GM12801 (cell line): ENCODE measurements around the gene PHACTR1.

Experiments
- TF ChIP-seq, protein P1 (sequence below): IDR thresholded peaks from one replicate; pipeline ENCODE4 v1.5.1; 2011; ENCODE audit warnings: control low read depth; ENCODE audit not compliant: insufficient read length; ENCODE audit errors: extremely low read depth

PHACTR1 gene

DNA sequence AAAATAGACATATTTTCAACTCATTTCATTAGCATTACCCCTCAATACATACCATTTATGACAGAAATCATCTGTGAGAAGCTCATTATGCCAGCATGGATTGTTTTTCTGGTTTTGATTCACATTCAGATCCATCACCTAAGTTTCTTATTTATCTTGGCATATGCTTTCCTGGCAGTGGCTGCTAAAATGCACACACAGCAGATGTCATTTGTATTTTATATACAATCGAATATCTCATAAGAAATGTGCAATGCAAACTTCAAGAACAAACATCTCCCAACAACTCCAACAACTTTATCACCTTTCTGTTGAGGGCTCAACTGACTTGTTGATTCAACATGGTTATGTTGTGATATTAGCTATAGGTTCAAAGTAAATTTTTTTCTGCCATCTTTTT lies 208.3 kb downstream of the PHACTR1 start:
- TF ChIP-seq, protein P1, sequence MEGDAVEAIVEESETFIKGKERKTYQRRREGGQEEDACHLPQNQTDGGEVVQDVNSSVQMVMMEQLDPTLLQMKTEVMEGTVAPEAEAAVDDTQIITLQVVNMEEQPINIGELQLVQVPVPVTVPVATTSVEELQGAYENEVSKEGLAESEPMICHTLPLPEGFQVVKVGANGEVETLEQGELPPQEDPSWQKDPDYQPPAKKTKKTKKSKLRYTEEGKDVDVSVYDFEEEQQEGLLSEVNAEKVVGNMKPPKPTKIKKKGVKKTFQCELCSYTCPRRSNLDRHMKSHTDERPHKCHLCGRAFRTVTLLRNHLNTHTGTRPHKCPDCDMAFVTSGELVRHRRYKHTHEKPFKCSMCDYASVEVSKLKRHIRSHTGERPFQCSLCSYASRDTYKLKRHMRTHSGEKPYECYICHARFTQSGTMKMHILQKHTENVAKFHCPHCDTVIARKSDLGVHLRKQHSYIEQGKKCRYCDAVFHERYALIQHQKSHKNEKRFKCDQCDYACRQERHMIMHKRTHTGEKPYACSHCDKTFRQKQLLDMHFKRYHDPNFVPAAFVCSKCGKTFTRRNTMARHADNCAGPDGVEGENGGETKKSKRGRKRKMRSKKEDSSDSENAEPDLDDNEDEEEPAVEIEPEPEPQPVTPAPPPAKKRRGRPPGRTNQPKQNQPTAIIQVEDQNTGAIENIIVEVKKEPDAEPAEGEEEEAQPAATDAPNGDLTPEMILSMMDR, result no peak

DNA sequence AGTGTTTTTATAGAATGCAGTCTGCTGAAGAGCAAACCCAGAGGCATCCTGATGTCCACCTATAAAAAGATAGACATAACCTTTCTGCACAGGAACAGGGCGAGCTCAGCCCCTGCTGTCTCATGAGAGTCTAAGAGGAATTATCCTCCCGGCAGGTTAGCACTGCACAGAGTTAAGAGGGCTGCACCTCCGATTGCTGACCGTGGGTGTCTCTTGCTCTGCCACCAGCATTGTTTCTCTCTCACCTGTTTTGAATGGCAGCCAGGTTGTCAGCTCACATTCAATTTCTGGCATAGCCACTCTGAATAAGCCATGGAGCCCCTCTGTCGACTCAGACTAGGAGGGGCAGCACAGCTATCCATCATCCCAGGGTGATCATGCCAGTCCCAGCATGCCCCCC lies 211.2 kb downstream of the PHACTR1 start:
- TF ChIP-seq, protein P1, result no peak

DNA sequence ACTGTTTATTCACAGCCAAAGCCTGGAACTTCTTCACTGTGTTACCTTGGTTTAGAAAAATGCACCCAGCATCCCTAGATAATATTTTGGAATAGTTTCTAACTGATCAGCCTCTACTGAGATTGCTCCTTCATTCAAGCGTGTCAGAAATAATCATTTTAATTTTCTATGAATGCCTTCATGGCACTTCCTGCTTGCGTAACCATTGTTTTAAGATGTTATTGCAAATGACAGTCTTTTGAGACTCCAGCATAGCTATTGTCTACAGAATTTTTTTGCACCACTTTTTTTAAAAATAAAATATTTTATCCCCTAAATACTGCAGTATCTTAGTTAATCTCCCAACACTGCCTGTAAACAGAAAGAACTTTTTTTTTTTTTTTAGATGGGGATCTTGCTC lies 213.1 kb downstream of the PHACTR1 start:
- TF ChIP-seq, protein P1, result no peak

DNA sequence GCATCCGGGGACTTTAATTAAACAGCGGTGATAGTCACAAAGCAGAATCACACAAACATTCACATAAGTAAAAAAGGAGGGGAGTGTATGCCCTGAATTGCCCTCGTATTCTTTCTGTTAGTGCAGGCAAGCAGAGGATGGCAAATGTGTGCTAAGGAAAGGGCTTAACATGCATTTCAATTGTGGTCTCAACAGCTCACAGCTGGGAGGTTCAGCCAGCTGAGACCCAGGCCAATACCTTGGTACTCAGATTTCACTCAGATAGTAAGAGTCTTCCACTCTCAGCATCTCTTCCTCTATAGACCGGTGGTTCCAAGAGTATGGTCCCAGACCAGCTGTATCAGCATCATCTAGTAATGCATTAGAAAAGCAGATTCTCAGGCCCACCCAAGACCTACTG lies 215.1 kb downstream of the PHACTR1 start:
- TF ChIP-seq, protein P1, result no peak

DNA sequence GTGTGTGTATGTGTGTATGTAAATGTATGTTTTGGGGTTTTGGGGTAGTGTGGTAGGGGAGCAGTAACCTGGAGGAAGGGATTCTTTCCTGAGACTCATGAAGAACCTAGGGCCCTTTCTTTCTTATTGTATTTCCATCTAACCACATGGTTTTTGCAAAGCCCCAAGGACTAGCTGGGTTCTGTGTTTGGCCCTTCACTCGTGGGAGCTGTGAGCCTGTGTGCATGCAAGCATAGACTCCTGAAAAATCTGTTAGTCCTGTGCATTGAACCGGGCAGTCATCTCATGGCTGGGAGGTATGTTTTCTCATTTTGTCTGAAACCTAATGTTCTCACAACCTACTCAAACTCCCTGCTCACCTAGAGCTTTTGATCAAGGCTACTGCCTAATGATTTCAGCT lies 219.1 kb downstream of the PHACTR1 start:
- TF ChIP-seq, protein P1, result no peak

DNA sequence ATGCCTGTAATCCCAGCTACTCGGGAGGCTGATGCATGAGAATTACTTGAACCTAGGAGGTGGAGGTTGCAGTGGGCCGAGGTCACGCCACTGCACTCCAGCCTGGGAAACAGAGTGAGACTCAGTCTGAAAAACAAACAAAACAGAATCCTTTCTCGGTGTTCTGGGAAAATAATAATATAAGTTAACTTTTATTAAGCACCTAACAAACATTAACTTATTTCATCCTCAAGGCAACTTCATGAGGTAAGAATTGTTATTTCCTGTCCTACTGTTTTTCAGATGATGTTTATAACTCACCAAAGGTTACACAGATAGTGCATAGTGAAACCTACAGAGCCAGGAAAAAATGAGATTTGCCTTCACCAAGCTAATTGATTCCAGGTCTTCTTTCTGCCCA lies 221.4 kb downstream of the PHACTR1 start:
- TF ChIP-seq, protein P1, result no peak

- TF ChIP-seq, protein P1, result no peak
These were observed 222.7 kb downstream of the PHACTR1 start for GRCh38 chr6:12939314-12939713.

DNA sequence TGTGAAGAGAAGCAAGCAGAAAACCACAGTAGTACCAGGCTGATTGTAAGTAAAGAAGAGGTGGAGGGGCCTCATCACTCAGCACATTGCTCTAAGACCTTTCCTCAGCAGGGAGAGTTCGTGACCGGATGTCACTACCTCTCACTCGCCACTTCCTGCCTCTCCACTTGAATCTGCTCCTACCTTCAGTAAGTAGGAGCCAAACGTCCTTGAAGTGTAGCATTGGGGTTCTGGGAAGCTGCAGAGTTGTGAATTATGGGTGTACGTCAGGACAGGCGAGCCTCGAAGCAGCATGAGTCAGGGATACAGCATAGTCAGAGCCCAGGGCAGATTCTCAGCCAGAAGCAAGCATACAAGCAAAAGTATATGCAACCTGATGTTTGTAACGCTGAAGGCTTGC lies 224.9 kb downstream of the PHACTR1 start:
- TF ChIP-seq, protein P1, result no peak
